Measurements from ENCODE around the gene SKP1.

SKP1 gene

DNA sequence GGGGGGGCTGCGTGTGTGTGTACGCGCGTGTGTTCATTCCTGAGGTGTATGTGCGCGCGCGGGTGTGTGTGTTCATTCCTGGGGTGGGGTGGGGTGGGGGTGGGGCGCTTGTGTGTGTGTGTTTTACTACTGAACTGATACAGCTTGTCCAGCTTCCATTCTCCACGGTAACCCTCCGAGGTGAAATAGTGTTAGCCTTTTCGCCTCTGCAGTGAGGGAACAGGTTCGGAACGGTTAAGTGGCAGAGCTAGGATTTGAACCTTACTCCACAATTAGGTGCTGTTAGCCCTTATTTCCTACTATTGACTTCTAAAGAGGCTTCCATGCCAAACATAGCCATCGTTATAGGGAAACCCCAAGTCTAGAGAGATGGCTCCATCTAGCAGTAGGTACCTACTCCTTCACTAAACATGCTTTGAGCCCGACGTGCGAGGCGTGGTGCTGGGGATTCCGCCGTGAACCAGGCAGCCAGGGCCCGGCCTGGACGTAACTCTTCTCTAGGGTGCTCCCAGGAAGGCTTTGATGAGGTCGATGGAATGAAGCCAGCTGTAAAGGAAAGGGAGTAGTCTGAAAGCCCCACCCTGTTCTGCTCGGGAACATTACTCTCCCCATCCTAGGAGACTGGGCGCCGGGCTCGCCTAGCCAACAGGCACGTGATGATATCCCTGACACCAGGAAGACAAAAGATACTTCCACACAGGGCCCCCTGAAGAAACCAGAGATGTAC, 782 bp upstream of the SKP1 start (continued):
- TF ChIP-seq, protein P1, sequence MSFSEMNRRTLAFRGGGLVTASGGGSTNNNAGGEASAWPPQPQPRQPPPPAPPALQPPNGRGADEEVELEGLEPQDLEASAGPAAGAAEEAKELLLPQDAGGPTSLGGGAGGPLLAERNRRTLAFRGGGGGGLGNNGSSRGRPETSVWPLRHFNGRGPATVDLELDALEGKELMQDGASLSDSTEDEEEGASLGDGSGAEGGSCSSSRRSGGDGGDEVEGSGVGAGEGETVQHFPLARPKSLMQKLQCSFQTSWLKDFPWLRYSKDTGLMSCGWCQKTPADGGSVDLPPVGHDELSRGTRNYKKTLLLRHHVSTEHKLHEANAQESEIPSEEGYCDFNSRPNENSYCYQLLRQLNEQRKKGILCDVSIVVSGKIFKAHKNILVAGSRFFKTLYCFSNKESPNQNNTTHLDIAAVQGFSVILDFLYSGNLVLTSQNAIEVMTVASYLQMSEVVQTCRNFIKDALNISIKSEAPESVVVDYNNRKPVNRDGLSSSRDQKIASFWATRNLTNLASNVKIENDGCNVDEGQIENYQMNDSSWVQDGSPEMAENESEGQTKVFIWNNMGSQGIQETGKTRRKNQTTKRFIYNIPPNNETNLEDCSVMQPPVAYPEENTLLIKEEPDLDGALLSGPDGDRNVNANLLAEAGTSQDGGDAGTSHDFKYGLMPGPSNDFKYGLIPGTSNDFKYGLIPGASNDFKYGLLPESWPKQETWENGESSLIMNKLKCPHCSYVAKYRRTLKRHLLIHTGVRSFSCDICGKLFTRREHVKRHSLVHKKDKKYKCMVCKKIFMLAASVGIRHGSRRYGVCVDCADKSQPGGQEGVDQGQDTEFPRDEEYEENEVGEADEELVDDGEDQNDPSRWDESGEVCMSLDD (tag by site-specific recombination; IDR thresholded peaks at IDR 0.05) = 0 out of 2 replicates have a peak, but pooled peaks have one; percentile 1
- TF ChIP-seq, protein P2, sequence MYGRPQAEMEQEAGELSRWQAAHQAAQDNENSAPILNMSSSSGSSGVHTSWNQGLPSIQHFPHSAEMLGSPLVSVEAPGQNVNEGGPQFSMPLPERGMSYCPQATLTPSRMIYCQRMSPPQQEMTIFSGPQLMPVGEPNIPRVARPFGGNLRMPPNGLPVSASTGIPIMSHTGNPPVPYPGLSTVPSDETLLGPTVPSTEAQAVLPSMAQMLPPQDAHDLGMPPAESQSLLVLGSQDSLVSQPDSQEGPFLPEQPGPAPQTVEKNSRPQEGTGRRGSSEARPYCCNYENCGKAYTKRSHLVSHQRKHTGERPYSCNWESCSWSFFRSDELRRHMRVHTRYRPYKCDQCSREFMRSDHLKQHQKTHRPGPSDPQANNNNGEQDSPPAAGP (tag by site-specific recombination; IDR thresholded peaks at IDR 0.05) = peak; percentile 41; the same call in 1 of the 2 replicates

DNA sequence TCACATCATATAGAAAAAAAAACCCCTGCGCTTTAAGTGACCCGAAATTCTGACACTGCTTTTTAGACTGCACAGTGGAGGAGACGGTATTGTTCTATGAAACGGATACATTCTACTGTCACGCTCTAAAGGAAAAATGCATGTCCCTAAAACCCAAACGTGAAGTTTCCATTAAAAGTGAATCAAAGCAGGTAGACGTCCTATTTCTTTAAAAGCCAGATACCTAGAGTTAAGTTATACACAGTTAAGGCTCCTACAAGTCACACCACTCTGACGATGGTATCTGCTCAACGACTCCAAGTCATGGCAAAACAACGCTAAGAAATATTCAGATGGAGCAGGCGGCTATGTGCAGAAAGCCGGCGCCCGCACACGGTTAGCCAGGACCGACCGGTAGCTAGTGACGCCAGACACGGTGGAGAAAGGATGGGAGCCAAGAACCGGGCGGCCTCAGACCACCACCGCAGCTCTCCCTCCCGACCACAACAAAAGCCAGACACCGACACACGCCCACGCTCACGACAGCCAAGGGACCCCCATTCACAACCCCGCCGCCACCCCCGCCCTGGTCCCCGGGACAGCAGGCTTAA, 734 bp downstream of the SKP1 start:
- ChIA-PET POLR2A (interaction anchor here (0.5 to 2.1 kb wide), 12 partner anchors 14 to 196 kb away, joined by 3 to 15 read pairs (median 4); partner anchors contain the start of genes PPP2CA and UBE2B), CTCF (interaction anchor here (0.5 to 0.8 kb wide), 3 partner anchors 11 to 132 kb away, joined by 3 read pairs; no protein-coding TSS in a partner anchor)
- H3K36me3 ChIP-seq (ENCODE audit: control insufficient read depth in 2 of 2, insufficient read depth in 1 of 2, low read length in 2 of 2) = peaks cover 15 to 27% of the 10 kb centered on the region in 2 experiments
- H3K9me3 ChIP-seq (ENCODE audit: control insufficient read depth, insufficient read depth, low read depth, low read length) = no peaks in the 10 kb centered on the region
- H3K4me3 ChIP-seq (ENCODE audit: low read depth, low read length) = peak overlapping the region; percentile 96
- H3K4me1 ChIP-seq (ENCODE audit: control insufficient read depth, insufficient read depth, low read length) = peaks cover 10% of the 10 kb centered on the region
- H3K27ac ChIP-seq (ENCODE audit: extremely low read depth, low read depth, low read length) = peak overlapping the region; percentile 98
- TF ChIP-seq KLF7 (tag by site-specific recombination; IDR thresholded peaks at IDR 0.05; ENCODE audit: borderline replicate concordance) (no peak), REPIN1 (tag by site-specific recombination; IDR thresholded peaks at IDR 0.05; ENCODE audit: low read depth) (no peak), OSR2 (tag by site-specific recombination; IDR thresholded peaks at IDR 0.05) (no peak), HOXC10 (CRISPR knock-in tag; IDR thresholded peaks at IDR 0.05) (no peak), SCRT2 (tag by site-specific recombination; IDR thresholded peaks at IDR 0.05) (no peak), EGR2 (tag by site-specific recombination; IDR thresholded peaks at IDR 0.05; ENCODE audit: low read depth) (peak; percentile 80)
- TF ChIP-seq, protein P3, sequence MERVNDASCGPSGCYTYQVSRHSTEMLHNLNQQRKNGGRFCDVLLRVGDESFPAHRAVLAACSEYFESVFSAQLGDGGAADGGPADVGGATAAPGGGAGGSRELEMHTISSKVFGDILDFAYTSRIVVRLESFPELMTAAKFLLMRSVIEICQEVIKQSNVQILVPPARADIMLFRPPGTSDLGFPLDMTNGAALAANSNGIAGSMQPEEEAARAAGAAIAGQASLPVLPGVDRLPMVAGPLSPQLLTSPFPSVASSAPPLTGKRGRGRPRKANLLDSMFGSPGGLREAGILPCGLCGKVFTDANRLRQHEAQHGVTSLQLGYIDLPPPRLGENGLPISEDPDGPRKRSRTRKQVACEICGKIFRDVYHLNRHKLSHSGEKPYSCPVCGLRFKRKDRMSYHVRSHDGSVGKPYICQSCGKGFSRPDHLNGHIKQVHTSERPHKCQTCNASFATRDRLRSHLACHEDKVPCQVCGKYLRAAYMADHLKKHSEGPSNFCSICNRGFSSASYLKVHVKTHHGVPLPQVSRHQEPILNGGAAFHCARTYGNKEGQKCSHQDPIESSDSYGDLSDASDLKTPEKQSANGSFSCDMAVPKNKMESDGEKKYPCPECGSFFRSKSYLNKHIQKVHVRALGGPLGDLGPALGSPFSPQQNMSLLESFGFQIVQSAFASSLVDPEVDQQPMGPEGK (tag by site-specific recombination; IDR thresholded peaks at IDR 0.05) = 0 out of 2 replicates have a peak, but pooled peaks have one; percentile 69
- TF ChIP-seq, protein P4, sequence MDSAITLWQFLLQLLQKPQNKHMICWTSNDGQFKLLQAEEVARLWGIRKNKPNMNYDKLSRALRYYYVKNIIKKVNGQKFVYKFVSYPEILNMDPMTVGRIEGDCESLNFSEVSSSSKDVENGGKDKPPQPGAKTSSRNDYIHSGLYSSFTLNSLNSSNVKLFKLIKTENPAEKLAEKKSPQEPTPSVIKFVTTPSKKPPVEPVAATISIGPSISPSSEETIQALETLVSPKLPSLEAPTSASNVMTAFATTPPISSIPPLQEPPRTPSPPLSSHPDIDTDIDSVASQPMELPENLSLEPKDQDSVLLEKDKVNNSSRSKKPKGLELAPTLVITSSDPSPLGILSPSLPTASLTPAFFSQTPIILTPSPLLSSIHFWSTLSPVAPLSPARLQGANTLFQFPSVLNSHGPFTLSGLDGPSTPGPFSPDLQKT (IDR thresholded peaks at IDR 0.05; ENCODE audit: borderline replicate concordance, low read depth, low read length) = no peak
- TF ChIP-seq, protein P5, sequence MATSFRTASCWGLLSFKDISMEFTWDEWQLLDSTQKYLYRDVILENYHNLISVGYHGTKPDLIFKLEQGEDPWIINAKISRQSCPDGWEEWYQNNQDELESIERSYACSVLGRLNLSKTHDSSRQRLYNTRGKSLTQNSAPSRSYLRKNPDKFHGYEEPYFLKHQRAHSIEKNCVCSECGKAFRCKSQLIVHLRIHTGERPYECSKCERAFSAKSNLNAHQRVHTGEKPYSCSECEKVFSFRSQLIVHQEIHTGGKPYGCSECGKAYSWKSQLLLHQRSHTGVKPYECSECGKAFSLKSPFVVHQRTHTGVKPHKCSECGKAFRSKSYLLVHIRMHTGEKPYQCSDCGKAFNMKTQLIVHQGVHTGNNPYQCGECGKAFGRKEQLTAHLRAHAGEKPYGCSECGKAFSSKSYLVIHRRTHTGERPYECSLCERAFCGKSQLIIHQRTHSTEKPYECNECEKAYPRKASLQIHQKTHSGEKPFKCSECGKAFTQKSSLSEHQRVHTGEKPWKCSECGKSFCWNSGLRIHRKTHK (tag by site-specific recombination; IDR thresholded peaks at IDR 0.05) = no peak
- TF ChIP-seq, protein P6, sequence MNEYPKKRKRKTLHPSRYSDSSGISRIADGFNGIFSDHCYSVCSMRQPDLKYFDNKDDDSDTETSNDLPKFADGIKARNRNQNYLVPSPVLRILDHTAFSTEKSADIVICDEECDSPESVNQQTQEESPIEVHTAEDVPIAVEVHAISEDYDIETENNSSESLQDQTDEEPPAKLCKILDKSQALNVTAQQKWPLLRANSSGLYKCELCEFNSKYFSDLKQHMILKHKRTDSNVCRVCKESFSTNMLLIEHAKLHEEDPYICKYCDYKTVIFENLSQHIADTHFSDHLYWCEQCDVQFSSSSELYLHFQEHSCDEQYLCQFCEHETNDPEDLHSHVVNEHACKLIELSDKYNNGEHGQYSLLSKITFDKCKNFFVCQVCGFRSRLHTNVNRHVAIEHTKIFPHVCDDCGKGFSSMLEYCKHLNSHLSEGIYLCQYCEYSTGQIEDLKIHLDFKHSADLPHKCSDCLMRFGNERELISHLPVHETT (tag by site-specific recombination; IDR thresholded peaks at IDR 0.05) = no peak
- TF ChIP-seq, protein P7, sequence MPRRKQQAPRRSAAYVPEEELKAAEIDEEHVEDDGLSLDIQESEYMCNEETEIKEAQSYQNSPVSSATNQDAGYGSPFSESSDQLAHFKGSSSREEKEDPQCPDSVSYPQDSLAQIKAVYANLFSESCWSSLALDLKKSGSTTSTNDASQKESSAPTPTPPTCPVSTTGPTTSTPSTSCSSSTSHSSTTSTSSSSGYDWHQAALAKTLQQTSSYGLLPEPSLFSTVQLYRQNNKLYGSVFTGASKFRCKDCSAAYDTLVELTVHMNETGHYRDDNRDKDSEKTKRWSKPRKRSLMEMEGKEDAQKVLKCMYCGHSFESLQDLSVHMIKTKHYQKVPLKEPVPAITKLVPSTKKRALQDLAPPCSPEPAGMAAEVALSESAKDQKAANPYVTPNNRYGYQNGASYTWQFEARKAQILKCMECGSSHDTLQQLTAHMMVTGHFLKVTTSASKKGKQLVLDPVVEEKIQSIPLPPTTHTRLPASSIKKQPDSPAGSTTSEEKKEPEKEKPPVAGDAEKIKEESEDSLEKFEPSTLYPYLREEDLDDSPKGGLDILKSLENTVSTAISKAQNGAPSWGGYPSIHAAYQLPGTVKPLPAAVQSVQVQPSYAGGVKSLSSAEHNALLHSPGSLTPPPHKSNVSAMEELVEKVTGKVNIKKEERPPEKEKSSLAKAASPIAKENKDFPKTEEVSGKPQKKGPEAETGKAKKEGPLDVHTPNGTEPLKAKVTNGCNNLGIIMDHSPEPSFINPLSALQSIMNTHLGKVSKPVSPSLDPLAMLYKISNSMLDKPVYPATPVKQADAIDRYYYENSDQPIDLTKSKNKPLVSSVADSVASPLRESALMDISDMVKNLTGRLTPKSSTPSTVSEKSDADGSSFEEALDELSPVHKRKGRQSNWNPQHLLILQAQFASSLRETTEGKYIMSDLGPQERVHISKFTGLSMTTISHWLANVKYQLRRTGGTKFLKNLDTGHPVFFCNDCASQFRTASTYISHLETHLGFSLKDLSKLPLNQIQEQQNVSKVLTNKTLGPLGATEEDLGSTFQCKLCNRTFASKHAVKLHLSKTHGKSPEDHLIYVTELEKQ (tag by site-specific recombination; IDR thresholded peaks at IDR 0.05; ENCODE audit: borderline replicate concordance) = no peak
- TF ChIP-seq, protein P8, sequence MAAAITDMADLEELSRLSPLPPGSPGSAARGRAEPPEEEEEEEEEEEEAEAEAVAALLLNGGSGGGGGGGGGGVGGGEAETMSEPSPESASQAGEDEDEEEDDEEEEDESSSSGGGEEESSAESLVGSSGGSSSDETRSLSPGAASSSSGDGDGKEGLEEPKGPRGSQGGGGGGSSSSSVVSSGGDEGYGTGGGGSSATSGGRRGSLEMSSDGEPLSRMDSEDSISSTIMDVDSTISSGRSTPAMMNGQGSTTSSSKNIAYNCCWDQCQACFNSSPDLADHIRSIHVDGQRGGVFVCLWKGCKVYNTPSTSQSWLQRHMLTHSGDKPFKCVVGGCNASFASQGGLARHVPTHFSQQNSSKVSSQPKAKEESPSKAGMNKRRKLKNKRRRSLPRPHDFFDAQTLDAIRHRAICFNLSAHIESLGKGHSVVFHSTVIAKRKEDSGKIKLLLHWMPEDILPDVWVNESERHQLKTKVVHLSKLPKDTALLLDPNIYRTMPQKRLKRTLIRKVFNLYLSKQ (tag by site-specific recombination; IDR thresholded peaks at IDR 0.05; ENCODE audit: borderline replicate concordance) = no peak

All from HEK293 (cell line).